Right renal pelvis (tissue), 4 donors: ENCODE data around the gene RBBP5. TPM values are rescaled to one million over a fixed set of nuclear protein-coding genes. Genes with fewer than 3 reads are reported as not detected.

ENCODE experiments used
- polyA plus RNA-seq, 4 donors: library from polyadenylated mRNA; unstranded; fragments of 120-200 nt; gene quantifications; one replicate each; pipeline ENCODE4 v1.2.1, GENCODE V29; 2013; ENCODE audit not compliant: insufficient read length in 4 of 4

The RBBP5 gene
- polyA plus RNA-seq, 4 donors, result 19.2 to 22.9 (median 21.0) TPM

Other genes with a start within 250 kb of the RBBP5 start
- gene CNTN2, start 78.8 kb downstream of the RBBP5 start, polyA plus RNA-seq, result 1 to 10 TPM in 1 of 4 donors, under 1 TPM in 3; 0.73 to 1.0 (median 0.82) TPM
- 1 to 10 TPM; 3.2 to 4.0 (median 3.9) TPM for gene TMEM81, start 37.5 kb downstream of the RBBP5 start, polyA plus RNA-seq
- 10 to 100 TPM; 18.6 to 21.6 (median 20.7) TPM for gene DSTYK, start 89.7 kb upstream of the RBBP5 start, polyA plus RNA-seq
- gene TMCC2, start 106.0 kb upstream of the RBBP5 start, polyA plus RNA-seq, result 1 to 10 TPM; 6.3 to 8.3 (median 7.6) TPM
- gene NUAK2, start 199.8 kb upstream of the RBBP5 start, polyA plus RNA-seq, result 10 to 100 TPM in 3 of 4 donors, 1 to 10 TPM in 1; 7.6 to 12.5 (median 11.1) TPM
- gene KLHDC8A, start 234.9 kb upstream of the RBBP5 start, polyA plus RNA-seq, result 1 to 10 TPM; 1.5 to 2.4 (median 2.2) TPM